C1 segment of cervical spinal cord (tissue), 14 donors: ENCODE measurements around the gene PNMA8A.

Source experiments
- DNase-seq, 14 donors: peaks; one replicate each; lab custom pipeline; 2025; lab: John Stamatoyannopoulos, UW

PNMA8A gene

GRCh38 chr19:46493236-46494145 lies 22.1 kb upstream of the PNMA8A start:
- no peak for DNase-seq

DNA sequence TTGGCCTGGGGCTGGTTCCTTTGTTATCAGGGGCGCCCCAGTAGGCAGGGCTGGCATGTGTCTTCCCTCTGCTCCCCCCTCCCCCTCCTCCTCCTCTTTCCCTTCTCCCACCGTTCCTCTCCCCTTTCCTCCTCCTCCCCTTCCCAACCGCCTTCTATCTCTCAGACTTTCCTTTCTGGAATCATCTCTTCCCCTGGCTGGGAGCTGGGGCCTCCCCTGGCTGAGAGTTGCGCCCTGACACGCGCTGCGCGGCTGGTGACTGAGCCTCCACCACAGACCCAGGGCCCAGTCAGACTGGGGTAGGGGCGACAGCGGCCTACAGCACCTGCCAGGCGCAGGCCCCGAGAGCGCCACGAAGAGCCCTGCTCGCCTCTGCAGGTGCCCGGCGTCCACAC lies 21.5 kb upstream of the PNMA8A start:
- no peak for DNase-seq

DNA sequence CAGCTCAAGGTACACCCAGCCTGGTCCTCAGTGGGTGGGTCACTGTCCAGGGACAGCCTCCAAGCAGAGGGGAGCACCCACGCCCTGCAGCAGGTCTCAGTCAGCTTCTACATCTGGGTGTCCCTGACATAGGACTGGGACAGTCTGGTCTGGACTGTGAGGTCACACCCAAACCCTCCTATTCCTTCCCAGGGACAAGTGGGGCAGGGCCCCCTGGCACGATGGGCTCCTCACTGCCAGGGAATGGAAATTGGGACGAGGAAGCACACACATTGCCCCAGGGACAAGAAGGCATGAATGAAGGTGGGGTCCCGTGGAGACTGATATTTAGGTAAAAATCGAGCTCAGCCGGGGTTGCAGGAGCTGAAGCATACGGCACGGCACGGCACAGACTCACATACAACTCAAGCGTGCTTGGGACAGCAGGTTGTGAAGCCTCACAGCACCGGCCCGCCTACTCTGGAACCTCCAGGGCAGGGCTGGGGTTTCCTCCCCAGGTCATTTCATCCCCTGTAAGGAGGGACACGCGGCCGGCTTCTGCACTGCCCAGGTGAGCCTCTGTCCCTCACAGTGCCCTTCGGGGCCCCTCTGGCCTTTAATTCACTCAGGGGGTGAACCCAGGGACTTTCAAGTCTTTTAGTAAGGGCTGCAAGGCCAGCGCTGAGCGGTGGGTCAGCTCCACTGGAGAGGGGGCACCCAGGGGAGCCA lies 20.8 kb upstream of the PNMA8A start:
- DNase-seq, result no peak

GRCh38 chr19:46490774-46491173 lies 19.4 kb upstream of the PNMA8A start:
- DNase-seq, result no peak

DNA sequence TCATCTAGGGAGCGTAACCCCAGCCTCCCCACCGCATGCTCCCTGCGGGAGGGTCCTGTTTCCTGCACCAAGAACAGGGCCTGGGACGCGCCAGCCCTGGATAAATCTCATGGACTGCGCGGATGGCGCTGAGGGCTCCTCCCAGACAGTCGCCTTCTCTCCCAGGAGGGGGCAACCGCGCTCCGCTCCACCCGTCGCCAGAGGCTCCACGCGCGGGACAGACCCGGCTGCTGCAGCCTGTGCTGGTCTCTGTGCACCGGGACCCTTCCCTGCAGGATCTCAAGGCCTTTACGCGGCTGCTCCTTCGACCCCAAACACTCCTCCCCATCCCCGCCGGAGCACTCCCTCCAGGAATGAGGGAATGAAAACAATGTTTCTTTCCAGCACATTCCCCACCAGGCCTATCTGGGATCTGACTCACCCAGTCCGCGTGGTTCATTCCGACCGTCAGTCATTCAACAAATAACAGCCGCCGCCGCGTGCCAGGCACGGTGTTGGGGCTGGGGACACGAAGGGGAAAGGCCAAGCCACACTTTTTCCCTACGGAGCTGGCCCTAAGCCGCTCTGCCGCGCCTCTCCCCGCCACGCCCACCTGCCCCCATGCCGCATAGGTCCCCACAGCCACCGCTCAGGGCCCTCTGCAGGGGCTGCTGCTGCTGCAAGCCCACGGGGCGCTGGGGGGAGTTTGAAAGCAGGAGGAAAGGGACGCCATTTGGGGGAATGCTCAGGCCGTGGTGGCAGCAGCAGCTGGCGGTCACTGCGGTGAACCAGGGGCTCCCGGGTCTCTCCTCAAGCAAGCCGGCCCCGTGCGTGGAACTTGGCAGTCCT lies 18.3 kb upstream of the PNMA8A start:
- DNase-seq, result peak in 10 of 14 donors; percentile 20 to 68 (median 58)

- no peak for DNase-seq
These were observed 17.2 kb upstream of the PNMA8A start for GRCh38 chr19:46488551-46488950.

GRCh38 chr19:46487802-46488445 lies 16.6 kb upstream of the PNMA8A start:
- peak in 13 of 14 donors; percentile 24 to 80 (median 45) for DNase-seq

GRCh38 chr19:46487178-46487801 lies 15.9 kb upstream of the PNMA8A start:
- DNase-seq, result peak in 1 of 14 donors; percentile 23

GRCh38 chr19:46486358-46486757 lies 15.0 kb upstream of the PNMA8A start:
- no peak for DNase-seq

- DNase-seq, result no peak
These were observed 13.3 kb upstream of the PNMA8A start for GRCh38 chr19:46484656-46485055.

- no peak for DNase-seq
These were observed 11.3 kb upstream of the PNMA8A start for GRCh38 chr19:46482631-46483030.

DNA sequence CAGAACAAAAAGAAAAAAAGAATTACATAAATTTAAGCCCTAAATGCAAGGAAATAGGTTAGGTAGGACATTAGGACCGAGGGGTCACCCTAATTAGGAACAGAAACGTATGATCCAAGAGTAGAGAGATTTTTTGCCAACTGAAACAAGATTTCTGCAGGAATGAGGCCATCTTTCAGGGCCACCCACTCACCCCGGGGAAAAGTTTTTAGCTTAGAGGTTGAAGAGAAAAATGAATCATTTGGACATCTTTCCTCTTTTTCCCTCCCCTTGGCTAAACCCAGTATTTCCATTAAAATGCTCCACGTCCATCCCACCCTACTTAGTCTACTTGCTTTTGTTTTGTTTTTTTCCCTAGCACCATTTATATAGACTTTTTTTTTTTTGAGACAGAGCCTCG lies 10.6 kb upstream of the PNMA8A start:
- no peak for DNase-seq

DNA sequence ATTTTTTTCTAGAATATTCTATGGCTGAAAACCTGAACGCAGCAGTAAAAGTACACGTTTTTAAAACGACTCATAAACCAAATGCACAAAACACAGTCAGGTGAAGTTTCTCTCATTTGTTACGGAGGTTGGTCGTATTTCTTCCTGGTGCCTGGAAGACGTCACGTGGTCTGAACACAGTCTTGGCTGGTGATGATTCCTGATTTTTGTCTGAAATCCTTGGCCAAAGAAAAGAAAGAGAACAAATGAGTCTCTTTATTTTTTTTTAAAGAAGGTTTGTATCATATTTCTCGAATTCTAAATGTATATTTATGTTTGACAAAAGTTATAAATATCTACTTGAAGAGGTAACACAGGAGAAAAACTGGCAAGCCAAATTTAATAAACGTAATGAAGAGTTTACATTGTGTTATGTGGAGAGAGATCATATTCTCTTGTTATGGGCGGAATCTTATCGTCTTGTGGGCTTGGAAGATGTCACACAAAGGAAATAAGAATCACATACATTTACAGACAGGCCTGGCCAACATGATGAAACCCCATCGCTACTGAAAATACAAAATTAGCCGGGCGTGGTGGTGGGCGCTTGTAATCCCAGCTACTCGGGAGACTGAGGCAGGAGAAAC lies 10.0 kb upstream of the PNMA8A start:
- DNase-seq, result no peak

DNA sequence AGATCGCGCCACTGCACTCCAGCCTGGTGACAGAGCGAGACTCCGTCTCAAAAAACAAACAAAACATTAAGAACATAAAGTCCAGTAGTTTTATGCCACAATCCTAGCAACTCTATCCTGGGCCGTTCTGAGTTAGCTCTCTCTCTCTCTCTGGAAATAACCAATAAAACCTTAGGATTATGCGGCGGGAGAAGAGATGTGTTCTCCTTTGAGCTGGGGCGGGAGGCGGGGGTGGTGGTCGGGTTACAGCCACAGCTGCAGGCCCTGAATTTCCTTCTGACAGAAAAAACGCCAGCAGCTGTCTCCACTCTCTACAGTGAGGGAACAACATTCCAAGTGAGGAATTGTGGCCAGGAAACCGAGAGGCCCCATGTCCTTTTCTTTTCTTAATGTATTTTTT lies 9.1 kb upstream of the PNMA8A start:
- no peak for DNase-seq

DNA sequence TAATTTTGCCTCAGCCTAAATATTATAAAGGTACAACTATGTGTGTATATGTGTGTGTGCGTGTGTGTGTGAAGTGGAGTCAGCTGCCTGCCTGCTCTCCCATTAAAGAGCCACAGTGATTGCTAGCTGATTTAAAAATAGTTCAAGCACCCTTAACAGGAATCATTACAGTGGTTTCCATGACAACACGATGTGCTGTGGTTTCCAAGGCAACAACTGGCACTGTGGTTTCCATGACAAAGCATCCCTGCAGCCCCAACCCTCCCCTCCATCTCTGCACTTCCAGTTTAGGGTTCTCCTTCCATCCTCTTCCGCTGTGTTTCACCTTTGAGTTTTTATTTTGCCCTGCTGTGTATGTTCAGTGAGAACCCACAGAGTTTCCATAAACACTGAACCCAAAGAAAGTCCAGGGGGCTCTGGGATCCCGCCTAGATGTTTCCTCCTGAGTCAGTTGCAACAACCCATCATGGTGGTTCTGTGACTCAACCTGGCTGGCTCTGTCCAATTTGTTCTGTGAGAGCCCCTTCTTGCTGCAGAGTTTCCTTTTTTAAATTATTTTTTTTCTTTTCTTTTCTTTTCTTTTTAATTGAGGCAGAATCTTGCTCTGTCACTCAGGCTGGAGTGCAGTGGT lies 7.1 kb upstream of the PNMA8A start:
- no peak for DNase-seq

GRCh38 chr19:46475986-46476385 lies 4.6 kb upstream of the PNMA8A start:
- no peak for DNase-seq

DNA sequence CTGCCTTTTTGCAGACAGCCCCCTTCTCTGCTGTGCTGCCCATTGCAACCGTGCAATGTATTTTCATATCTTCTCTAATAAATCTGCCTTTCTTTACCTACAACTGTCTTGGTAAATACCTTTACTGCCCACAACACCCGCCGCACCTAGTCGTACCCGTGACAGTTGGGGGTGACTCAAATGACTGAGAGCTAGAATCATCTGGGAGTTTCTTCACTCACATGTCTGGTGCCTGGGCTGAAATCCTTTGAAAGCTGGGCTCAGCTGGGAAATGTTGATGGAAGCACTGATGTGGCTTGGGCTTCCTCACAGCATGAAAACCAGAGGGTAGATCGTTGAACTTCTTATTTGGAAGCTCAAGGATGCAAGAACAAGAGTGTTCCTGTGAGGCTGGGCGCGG lies 2.8 kb upstream of the PNMA8A start:
- DNase-seq, result no peak

DNA sequence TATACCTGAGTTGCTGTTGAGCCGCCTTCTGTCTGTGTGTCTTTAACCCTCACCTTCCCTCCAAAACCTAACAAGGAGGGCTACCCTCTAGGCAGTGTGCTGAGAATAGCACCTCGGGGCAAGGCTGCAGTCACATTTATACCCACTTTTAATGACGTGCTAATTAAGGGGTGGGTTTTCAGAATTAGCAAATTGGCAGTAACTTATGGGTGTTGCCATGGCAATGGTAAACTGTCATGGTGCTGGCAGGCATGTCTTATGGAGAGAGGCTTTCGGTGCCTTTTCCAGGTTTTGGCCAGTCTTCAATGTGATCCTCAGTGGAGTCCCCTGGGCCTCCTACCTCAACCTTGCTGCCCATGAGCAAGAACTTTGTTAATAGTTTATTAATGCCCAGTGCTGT lies 1.2 kb upstream of the PNMA8A start:
- DNase-seq, result no peak

DNA sequence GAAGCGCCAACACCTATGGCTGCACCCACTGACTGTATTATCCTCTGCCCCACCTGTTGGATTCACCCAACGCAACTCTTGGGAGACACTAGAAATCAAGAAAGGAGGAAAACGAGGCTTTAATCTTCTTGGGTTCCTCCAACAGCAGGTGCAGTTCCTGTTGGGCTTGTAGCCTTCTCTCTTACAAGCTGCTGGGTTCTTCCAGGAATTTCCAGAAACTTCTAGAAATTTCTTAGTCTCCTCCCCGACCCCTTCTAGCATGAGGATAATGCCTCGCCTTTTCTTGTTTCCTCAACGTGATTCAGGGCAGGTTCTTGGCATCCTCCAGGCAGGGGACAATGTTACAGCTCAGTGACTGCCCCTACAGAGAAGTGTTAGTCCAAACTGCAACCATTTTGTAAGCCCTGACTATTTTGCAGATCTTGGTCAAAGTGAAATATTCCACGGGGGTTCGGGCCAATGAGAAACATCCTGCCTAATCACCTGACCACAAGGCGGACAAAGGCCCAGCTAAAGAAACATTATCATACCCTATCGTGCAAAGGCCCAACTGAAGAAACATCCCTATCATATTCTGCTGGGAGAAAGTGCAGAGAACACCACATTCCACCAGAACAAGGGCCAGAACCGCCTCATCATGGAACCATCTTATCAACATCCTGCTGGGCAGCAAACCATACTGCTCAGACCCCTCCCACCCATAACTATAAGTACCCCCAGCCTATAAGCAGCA lies 614 bp upstream of the PNMA8A start:
- peak in 2 of 14 donors; percentile 35 to 51 for DNase-seq
